DND-41 (cell line): ENCODE results near the gene PDSS1.
A peak's percentile ranks its signal among the peaks of the same experiment; 100 is the strongest.

Experiments
- ATAC-seq: fragments of 200-7000 bp; cut with Tn5 transposase; 3 replicates; pipeline ENCODE4 v1.9.1; 2021; ENCODE audit warnings: low read depth; ENCODE audit not compliant: insufficient read depth
- DNase-seq: peaks from one replicate; pipeline ENCODE4 v3.0.0-alpha.2; 2020
- H2AFZ ChIP-seq: 2 replicates; pipeline ENCODE4 v1.6.0; 2012; ENCODE audit warnings: low read depth, low read length
- H3K27ac ChIP-seq: 2 replicates; pipeline ENCODE4 v1.5.1; 2012; ENCODE audit warnings: low read length, inconsistent platforms
- H3K27me3 ChIP-seq: fragments of 200-600 bp; sonication (generic); 2 replicates; pipeline ENCODE4 v1.6.0; 2012; ENCODE audit warnings: low read length, mild to moderate bottlenecking, inconsistent platforms; ENCODE audit not compliant: insufficient read depth, poor library complexity
- H3K36me3 ChIP-seq: 2 replicates; pipeline ENCODE4 v1.5.1; 2012; ENCODE audit warnings: low read length, inconsistent platforms; ENCODE audit not compliant: insufficient read depth
- H3K4me1 ChIP-seq: 2 replicates; pipeline ENCODE4 v1.5.1; 2012; ENCODE audit warnings: mild to moderate bottlenecking, low read length; ENCODE audit not compliant: insufficient read depth
- H3K4me2 ChIP-seq: 2 replicates; pipeline ENCODE4 v1.6.0; 2012; ENCODE audit warnings: mild to moderate bottlenecking, moderate library complexity, low read length, inconsistent platforms; ENCODE audit not compliant: insufficient read depth
- H3K4me3 ChIP-seq, 2 experiments: fragments of 200-600 bp in 1 of 2; shearing (Covaris generic) in 1 of 2; 2 replicates each; pipeline ENCODE4 v1.5.1; 2012 to 2016; ENCODE audit warnings: inconsistent platforms in 2 of 2, low read length in 2 of 2, mild to moderate bottlenecking in 2 of 2, low read depth in 1 of 2, moderate library complexity in 1 of 2
- H3K79me2 ChIP-seq: 2 replicates; pipeline ENCODE4 v1.6.0; 2012; ENCODE audit warnings: low read length, inconsistent platforms; ENCODE audit not compliant: insufficient read depth
- H3K9ac ChIP-seq: 2 replicates; pipeline ENCODE4 v1.6.0; 2012; ENCODE audit warnings: low read depth, mild to moderate bottlenecking, inconsistent platforms, low read length, moderate library complexity
- H3K9me3 ChIP-seq: 2 replicates; pipeline ENCODE4 v1.5.1; 2012; ENCODE audit warnings: low read length, moderate library complexity, mild to moderate bottlenecking, inconsistent platforms; ENCODE audit not compliant: insufficient read depth, severe bottlenecking
- H4K20me1 ChIP-seq: 2 replicates; pipeline ENCODE4 v1.6.0; 2012; ENCODE audit warnings: low read length; ENCODE audit not compliant: insufficient read depth
- CTCF ChIP-seq: IDR thresholded peaks from 2 replicates; pipeline ENCODE4 v1.5.1; 2012; ENCODE audit warnings: borderline replicate concordance, low read length, moderate library complexity, mild to moderate bottlenecking; ENCODE audit not compliant: poor library complexity, severe bottlenecking; ENCODE audit errors: extremely low read depth
- EZH2 ChIP-seq: IDR thresholded peaks from 3 replicates; pipeline ENCODE4 v1.6.1; 2012; ENCODE audit warnings: borderline replicate concordance, low read depth, mild to moderate bottlenecking, moderate library complexity, low read length, inconsistent platforms; ENCODE audit not compliant: severe bottlenecking

The PDSS1 gene

GRCh38 chr10:26723016-26723415 lies 25.5 kb downstream of the PDSS1 start:
- Histone ChIP-seq H3K27me3 (no peaks in the 10 kb centered on the region), H3K36me3 (peaks cover 92% of the 10 kb centered on the region), H3K79me2 (no peaks in the 10 kb centered on the region; the same call in 1 of the 2 replicates), H3K4me3 (no peak overlapping the region), H3K9ac (no peak overlapping the region), H3K4me2 (no peak overlapping the region), H2AFZ (no peak overlapping the region), H3K9me3 (no peaks in the 10 kb centered on the region), H3K4me1 (no peaks in the 10 kb centered on the region), H4K20me1 (0 out of 2 replicates have a peak, but pooled peaks cover 4% of the 10 kb centered on the region), H3K27ac (no peak overlapping the region)
- no peak for TF ChIP-seq CTCF
- no peak for TF ChIP-seq EZH2
- ATAC-seq, result no peak
- no peak for DNase-seq

- H3K9ac ChIP-seq, result no peak overlapping the region
- H3K4me1 ChIP-seq, result no peaks in the 10 kb centered on the region
- DNase-seq (peak; percentile 65), ATAC-seq (peak; percentile 86)
- H3K4me3 ChIP-seq, result no peak overlapping the region
- no peak overlapping the region for H3K4me2 ChIP-seq
- H3K9me3 ChIP-seq, result no peaks in the 10 kb centered on the region
- H2AFZ ChIP-seq, result no peak overlapping the region
- H3K79me2 ChIP-seq, result no peaks in the 10 kb centered on the region; the same call in 1 of the 2 replicates
- no peaks in the 10 kb centered on the region for H3K27me3 ChIP-seq
- peak; percentile 82 for TF ChIP-seq CTCF
- TF ChIP-seq EZH2, result no peak
- H3K36me3 ChIP-seq, result peaks cover 87% of the 10 kb centered on the region
- H3K27ac ChIP-seq, result no peak overlapping the region
- H4K20me1 ChIP-seq, result 0 out of 2 replicates have a peak, but pooled peaks cover 4% of the 10 kb centered on the region
Measured at GRCh38 chr10:26725837-26726727, 28.6 kb downstream of the PDSS1 start.

- Histone ChIP-seq H3K9me3 (no peaks in the 10 kb centered on the region), H3K36me3 (peaks cover 86% of the 10 kb centered on the region), H3K9ac (no peak overlapping the region), H3K4me2 (no peak overlapping the region), H4K20me1 (0 out of 2 replicates have a peak, but pooled peaks cover 4% of the 10 kb centered on the region), H3K4me3 (no peak overlapping the region), H3K4me1 (no peaks in the 10 kb centered on the region), H3K79me2 (no peaks in the 10 kb centered on the region; the same call in 1 of the 2 replicates), H3K27ac (no peak overlapping the region), H3K27me3 (no peaks in the 10 kb centered on the region), H2AFZ (no peak overlapping the region)
- ATAC-seq (no peak), DNase-seq (no peak)
- no peak for TF ChIP-seq CTCF
- TF ChIP-seq EZH2, result no peak
Measured at GRCh38 chr10:26727005-26727404, 29.5 kb downstream of the PDSS1 start.
